ENCODE measurements around the gene CDK2AP2.

- TF ChIP-seq EZH2 (IDR thresholded peaks at IDR 0.05; ENCODE audit: low read depth, unreplicated experiment) (no peak), CTCF (conservative IDR thresholded peaks at IDR 0.05; ENCODE audit: low read depth in 2 of 2) (no peak), POLR2AphosphoS5 (IDR thresholded peaks at IDR 0.05; ENCODE audit: low read depth) (no peak), REST (IDR thresholded peaks at IDR 0.05; ENCODE audit: unreplicated experiment) (no peak), EZH2phosphoT487 (IDR thresholded peaks at IDR 0.05; ENCODE audit: unreplicated experiment) (no peak), ZNF331 (CRISPR knock-in tag; IDR thresholded peaks at IDR 0.05; ENCODE audit: low read depth) (no peak)
These were observed 6.1 kb downstream of the CDK2AP2 start for GRCh38 chr11:67501854-67502253.

Data from GM23338 (cell line).